AG04449 (cell line): ENCODE measurements around the gene TMBIM6.
"Not testable (repeated sequence)": the region's sequence is repeated elsewhere in the genome, so short reads cannot be mapped to it uniquely, and the experiment has no call there.

Experiments used
- CTCF ChIA-PET: fragments of 350-600 bp; formaldehyde crosslinking; extraction: SDS; loops from one replicate; lab custom pipeline; 2021; ENCODE audit warnings: antibody characterized with exemption; lab: Yijun Ruan, JAX
- POLR2A ChIA-PET: fragments of 400-600, 350-600 bp; formaldehyde crosslinking; extraction: SDS; loops from one replicate; lab custom pipeline; 2020; ENCODE audit warnings: antibody characterized with exemption, inconsistent platforms; lab: Yijun Ruan, JAX
- DNase-seq: peaks from one replicate; pipeline ENCODE4 v3.0.0-alpha.2; 2010; ENCODE audit warnings: low read depth, low spot score
- H3K4me3 ChIP-seq: 2 replicates; pipeline ENCODE4 v1.5.1; 2011; ENCODE audit warnings: low read depth, mild to moderate bottlenecking, control low read depth, low read length
- TF ChIP-seq, protein P1 (sequence below): IDR thresholded peaks from one replicate; pipeline ENCODE4 v1.5.1; 2011; ENCODE audit warnings: mild to moderate bottlenecking, moderate library complexity, low read length, control low read depth, inconsistent platforms; ENCODE audit not compliant: insufficient read depth; ENCODE audit errors: missing control alignments

The TMBIM6 gene

DNA sequence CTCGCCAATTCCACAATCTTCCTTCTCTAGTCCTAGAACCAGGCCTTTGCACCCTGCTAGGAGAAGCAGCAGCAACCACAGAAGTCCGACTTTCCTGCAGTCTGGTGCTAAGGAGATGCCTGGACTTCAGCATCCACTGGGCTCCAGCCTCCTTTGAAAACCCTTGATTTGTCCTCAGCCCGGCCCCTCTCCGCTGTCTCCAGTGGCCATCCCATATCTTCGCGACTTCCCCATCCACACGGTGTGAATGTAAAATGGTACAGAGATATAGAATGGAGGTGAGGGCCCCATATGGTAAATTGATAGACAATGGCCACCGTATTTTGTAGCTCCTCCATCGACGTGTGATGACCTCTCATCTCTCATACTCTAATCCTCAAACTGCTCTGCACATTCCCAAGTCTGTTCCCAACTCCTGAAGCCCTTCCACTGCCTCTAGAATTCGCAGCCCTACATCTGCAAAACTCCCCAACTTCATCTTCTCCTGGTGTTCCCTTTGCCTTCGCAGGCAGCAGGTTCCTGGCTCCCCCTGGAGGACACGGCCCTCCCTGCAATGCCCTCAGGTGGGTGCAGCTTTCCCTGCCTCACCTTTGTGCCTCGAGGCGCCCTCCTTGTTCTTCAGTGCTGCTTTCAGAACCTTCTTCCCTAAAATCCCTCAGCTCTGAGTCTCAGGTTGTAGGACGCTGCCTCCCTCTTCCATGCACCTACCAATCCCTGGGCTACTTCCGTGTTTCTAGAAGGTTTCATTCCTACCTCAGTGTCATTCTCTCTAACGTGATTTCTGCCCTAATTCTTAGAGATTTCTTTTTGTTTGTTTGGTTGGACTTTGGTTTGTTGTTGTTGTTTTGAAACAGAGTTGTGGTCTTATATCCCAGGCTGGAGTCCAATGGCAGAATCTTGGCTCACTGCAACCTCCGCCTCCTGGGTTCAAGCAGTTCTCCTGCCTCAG is 36.7 kb downstream of the TMBIM6 start:
- no peak for DNase-seq
- ChIA-PET CTCF (interaction anchor here (0.6 to 3.5 kb wide), 43 partner anchors 11 to 305 kb away, joined by 3 to 98 read pairs (median 5); partner anchors contain the start of genes BCDIN3D, NCKAP5L and TMBIM6), POLR2A (interaction anchor here (0.7 to 1.1 kb wide), 2 partner anchors 50 to 57 kb away, joined by 3 to 4 read pairs; partner anchors contain the start of gene NCKAP5L)
- TF ChIP-seq, protein P1, sequence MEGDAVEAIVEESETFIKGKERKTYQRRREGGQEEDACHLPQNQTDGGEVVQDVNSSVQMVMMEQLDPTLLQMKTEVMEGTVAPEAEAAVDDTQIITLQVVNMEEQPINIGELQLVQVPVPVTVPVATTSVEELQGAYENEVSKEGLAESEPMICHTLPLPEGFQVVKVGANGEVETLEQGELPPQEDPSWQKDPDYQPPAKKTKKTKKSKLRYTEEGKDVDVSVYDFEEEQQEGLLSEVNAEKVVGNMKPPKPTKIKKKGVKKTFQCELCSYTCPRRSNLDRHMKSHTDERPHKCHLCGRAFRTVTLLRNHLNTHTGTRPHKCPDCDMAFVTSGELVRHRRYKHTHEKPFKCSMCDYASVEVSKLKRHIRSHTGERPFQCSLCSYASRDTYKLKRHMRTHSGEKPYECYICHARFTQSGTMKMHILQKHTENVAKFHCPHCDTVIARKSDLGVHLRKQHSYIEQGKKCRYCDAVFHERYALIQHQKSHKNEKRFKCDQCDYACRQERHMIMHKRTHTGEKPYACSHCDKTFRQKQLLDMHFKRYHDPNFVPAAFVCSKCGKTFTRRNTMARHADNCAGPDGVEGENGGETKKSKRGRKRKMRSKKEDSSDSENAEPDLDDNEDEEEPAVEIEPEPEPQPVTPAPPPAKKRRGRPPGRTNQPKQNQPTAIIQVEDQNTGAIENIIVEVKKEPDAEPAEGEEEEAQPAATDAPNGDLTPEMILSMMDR, result peak; percentile 93
- no peak overlapping the region for H3K4me3 ChIP-seq

DNA sequence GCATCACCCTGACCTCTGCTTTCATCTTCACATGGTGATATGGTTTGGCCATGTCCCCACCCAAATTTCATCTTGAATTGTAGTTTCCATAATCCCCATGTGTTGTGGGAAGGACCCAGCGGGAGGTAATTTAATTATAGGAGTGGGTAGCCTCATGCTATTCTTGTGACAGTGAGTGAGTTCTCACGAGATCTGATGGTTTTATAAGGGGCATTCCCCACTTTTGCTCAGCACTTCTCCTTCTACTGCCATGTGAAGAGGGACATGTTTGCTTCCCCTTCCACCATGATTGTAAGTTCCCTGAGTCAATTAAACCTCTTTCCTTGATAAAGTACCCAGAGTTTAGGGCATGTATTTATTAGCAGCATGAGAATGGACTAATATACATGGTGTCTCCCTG is 38.2 kb downstream of the TMBIM6 start:
- ChIA-PET POLR2A (no interaction called here), CTCF (interaction anchor here (1.4 to 3.5 kb wide), 4 partner anchors 53 to 258 kb away, joined by 3 to 98 read pairs (median 21); no protein-coding TSS in a partner anchor)
- TF ChIP-seq, protein P1, result no peak
- H3K4me3 ChIP-seq, result no peak overlapping the region
- no peak for DNase-seq

DNA sequence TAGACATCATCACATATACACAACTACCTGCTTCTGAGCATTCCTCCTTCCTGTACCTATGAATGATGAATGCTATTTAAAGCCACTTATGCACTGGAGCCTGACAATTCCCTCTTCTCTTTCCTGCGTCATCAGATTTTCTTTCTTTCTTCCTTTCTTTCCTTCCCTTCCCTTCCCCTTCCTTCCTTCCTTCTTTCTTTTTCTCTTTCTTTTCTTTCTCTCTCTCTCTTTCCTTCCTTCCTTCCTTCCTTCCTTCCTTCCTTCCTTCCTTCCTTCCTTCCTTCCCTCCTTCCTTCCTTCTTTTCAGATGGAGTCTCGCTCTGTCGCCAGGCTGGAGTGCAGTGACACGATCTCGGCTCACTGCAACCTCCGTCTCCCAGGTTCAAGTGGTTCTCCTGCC is 39.6 kb downstream of the TMBIM6 start:
- DNase-seq, H3K4me3 ChIP-seq, POLR2A ChIA-PET: not testable (repeated sequence)
- CTCF ChIA-PET, result interaction anchor here (0.8 to 1.6 kb wide), 4 partner anchors 58 to 257 kb away, joined by 3 to 6 read pairs (median 4); no protein-coding TSS in a partner anchor

DNA sequence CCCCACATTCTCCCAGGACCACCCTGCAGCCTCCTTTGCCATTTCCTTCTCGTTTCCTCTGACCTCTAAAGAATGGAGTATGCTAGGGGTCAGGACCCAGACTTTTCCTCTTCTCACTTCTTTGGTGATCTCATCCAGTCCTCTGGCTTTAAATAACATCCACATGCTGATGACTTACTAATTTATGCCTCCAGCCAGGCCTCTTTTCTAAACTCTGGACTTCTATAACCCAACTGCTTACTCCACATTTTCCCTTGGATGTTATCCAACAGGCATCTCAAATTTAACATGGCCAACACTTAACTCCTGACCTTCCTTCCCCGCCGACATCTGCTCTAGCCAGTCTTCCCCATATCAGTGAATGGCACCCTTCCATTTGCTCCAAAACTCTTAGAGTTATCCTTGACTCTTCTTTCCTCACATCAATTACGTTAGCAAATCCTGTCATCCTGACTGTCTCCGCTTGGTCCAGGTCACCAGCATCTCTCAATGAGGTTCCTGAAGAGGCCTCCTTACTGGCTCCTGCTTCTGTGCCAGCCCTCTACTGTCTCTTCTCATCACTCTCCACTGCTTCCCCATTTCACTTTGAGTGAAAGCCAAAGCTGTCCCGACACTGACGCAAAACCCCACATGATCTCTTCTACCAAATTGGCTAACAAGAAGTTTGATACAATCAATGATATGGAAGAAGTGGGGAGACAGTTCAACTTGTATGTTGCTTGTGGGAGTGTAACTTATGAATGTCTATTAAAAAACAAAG is 42.7 kb downstream of the TMBIM6 start:
- POLR2A ChIA-PET, result interaction anchor here (0.7 to 1.0 kb wide), 2 partner anchors 36 to 38 kb away, joined by 3 read pairs; no protein-coding TSS in a partner anchor
- TF ChIP-seq, protein P1, result no peak
- DNase-seq, result peak; percentile 33

DNA sequence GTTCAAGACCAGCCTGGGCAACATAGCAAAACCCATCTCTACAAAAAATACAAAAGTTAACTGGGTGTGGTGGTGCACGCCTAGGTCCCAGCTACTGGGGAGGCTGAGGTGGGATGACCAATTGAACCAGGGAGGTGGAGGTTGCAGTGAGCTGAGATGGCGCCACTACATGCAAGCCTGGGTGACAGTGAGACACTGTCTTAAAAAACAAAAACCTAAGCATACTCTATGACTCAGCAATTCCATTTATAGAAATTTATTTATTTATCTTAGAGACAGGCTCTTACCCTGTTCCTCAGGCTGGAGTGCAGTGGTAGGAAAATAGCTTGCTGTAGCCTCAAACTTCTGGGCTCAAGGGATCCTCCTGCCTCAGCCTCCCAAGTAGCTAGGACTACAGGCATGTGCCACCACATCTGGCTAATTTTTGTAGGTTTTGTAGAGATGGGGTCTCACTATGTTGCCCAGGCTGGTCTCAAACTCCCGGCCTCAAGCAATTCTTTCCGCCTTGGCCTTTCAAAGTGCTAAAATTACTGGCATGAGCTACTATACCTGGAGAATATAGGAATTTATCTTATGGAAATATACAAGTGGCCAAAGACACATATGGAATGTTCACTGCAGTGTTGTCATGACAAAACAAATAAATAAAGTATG is 43.5 kb downstream of the TMBIM6 start:
- no peak overlapping the region for H3K4me3 ChIP-seq
- ChIA-PET POLR2A (no interaction called here), CTCF (interaction anchor here (1.2 kb wide), 1 partner anchor 54 kb away, joined by 3 read pairs; no protein-coding TSS in a partner anchor)
- TF ChIP-seq, protein P1, result no peak
- no peak for DNase-seq

More for the DNA sequence above, 42.7 kb downstream of the TMBIM6 start:
- CTCF ChIA-PET, result interaction anchor here (0.9 to 1.7 kb wide), 6 partner anchors 20 to 183 kb away, joined by 3 to 10 read pairs (median 4); no protein-coding TSS in a partner anchor
- H3K4me3 ChIP-seq, result no peak overlapping the region

DNA sequence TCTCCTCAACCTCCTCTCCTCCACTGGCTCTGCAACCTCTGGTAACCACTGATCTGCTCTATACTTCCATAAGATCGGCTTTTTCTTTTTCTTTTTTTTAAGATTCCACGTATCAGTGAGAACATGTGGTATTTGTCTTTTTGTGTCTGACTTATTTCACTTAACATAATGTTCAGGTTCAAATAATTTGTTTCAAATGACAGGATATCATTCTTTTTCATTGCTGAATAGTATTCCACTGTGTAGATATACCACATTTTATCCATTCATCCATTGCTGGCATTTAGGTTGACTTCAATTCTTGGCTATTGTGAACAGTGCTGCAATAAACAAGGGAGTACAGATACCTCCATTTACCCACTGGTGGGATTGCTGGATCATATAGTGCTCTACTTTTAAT is 46.3 kb downstream of the TMBIM6 start:
- CTCF ChIA-PET, result no interaction called here
- no peak for DNase-seq
- no peak overlapping the region for H3K4me3 ChIP-seq
- TF ChIP-seq, protein P1, result no peak
- POLR2A ChIA-PET, result no interaction called here
